ENCODE results near the gene CASP1. TPM values are rescaled to one million over a fixed set of nuclear protein-coding genes. Genes with fewer than 3 reads are reported as not detected.
"Not testable (repeated sequence)": the region's sequence is repeated elsewhere in the genome, so short reads cannot be mapped to it uniquely, and the experiment has no call there.

CASP1 gene
- total RNA-seq, 1 experiment from 2014 or later, result 3.1 TPM

DNA sequence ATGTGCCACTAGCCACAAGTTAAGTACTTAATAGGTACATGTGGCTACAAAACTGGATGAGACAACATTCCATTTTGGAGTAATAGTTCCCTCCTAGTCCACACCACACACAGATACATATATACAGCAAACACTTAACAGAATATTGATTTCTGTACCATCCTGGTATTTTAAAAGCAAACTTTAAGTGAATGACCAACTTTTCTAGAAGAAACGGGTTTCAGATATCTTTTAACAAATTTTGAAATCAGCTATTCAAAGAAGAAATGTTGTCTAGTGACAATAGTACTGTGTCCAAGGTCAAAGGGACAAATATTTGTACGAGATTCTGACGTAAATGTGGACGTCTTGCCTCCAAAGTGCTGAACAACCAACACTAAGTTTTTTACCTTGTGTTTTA, 22.5 kb upstream of the CASP1 start:
- H3K4me3 ChIP-seq, result no peak overlapping the region

GRCh38 chr11:105056446-105056845, 21.5 kb upstream of the CASP1 start:
- Histone ChIP-seq H3K27ac (no peak overlapping the region), H3K36me3 (no peaks in the 10 kb centered on the region), H3K4me1 (replicated peaks) (no peaks in the 10 kb centered on the region), H3K27me3 (replicated peaks) (no peaks in the 10 kb centered on the region), H3K9me3 (replicated peaks) (no peaks in the 10 kb centered on the region), H3K4me3 (no peak overlapping the region)
- DNase-seq (ENCODE audit: low read depth in 1 of 2, low spot score in 2 of 2), result no peak

More for the DNA sequence above, 22.5 kb upstream of the CASP1 start:
- no peaks in the 10 kb centered on the region for H3K9me3 ChIP-seq (replicated peaks)
- no peak overlapping the region for H3K27ac ChIP-seq
- DNase-seq (ENCODE audit: low read depth in 1 of 2, low spot score in 2 of 2), result no peak
- no peaks in the 10 kb centered on the region for H3K27me3 ChIP-seq (replicated peaks)
- no peaks in the 10 kb centered on the region for H3K4me1 ChIP-seq (replicated peaks)
- no peaks in the 10 kb centered on the region for H3K36me3 ChIP-seq

- Histone ChIP-seq H3K4me1 (replicated peaks) (no peaks in the 10 kb centered on the region), H3K27me3 (replicated peaks) (no peaks in the 10 kb centered on the region), H3K4me3 (no peak overlapping the region), H3K9me3 (replicated peaks) (no peaks in the 10 kb centered on the region), H3K27ac (no peak overlapping the region), H3K36me3 (no peaks in the 10 kb centered on the region)
- DNase-seq (ENCODE audit: low read depth in 1 of 2, low spot score in 2 of 2), result no peak
Measured at GRCh38 chr11:105054723-105055493, 20.0 kb upstream of the CASP1 start.

- Histone ChIP-seq H3K36me3 (no peaks in the 10 kb centered on the region), H3K4me1 (replicated peaks) (peaks cover 8% of the 10 kb centered on the region), H3K27ac (no peak overlapping the region), H3K9me3 (replicated peaks) (no peaks in the 10 kb centered on the region), H3K4me3 (no peak overlapping the region), H3K27me3 (replicated peaks) (no peaks in the 10 kb centered on the region)
- DNase-seq (ENCODE audit: low read depth in 1 of 2, low spot score in 2 of 2), result no peak
Measured at GRCh38 chr11:105052487-105052886, 17.5 kb upstream of the CASP1 start.

DNA sequence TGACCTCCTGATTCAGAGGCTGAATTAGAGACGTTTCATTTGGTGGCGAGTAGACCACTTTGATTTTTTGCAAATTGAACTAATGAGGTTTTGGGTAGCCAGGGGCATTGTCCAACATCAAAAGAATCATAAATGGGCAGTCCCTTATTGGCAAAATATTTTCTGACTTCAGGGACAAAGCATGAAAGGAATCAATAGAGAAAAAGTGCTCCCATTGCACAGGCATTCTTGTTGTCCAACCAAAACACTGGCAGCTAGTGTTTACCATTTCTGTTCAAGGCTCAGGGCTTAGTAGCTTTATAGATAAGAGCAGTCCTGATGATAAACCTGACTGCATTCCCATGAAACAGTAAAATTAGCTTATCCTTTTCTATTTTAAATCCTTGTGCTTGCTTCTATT, 16.6 kb upstream of the CASP1 start:
- H3K9me3 ChIP-seq (replicated peaks), result no peaks in the 10 kb centered on the region
- H3K36me3 ChIP-seq, result no peaks in the 10 kb centered on the region
- H3K4me3 ChIP-seq, result no peak overlapping the region

GRCh38 chr11:105049481-105049880, 14.5 kb upstream of the CASP1 start:
- no peaks in the 10 kb centered on the region for H3K36me3 ChIP-seq

More for the DNA sequence above, 16.6 kb upstream of the CASP1 start:
- Histone ChIP-seq H3K4me1 (replicated peaks) (peaks cover 12% of the 10 kb centered on the region), H3K27ac (no peak overlapping the region), H3K27me3 (replicated peaks) (no peaks in the 10 kb centered on the region)
- DNase-seq (ENCODE audit: low read depth in 1 of 2, low spot score in 2 of 2), result no peak

DNA sequence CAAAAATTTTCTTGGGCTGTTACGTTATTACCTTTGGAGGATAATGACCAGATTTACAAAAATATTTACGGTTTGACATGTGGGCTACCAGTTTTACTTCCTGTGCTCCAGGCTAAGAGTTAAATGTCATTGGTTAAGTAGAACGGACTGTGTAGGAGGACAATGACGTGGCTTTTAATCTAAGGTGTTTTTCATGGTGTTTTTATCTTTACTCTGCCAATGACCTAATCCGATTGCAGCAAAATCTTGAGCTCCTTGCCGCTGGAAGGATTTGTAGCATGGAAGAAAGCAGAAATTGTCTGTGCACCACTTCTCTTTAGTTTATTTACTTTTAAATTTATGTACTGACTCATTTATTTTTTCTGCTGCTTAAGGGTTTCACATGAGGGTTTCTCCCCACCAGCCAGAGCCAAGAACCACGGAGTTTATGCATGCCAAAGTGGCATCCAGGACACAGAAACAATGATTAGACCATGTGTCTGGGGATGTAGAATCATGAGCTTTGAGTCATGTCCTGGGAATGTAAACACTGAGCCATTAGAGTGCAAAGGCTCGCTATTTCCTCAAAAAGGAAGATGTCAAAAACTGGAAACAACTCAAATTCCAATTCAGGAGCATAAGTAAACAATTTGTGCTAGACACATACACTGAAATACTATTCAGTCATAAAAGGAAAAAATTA, 12.1 kb upstream of the CASP1 start:
- no peaks in the 10 kb centered on the region for H3K9me3 ChIP-seq (replicated peaks)
- H3K36me3 ChIP-seq, result no peaks in the 10 kb centered on the region
- H3K4me1 ChIP-seq (replicated peaks), result peaks cover 26% of the 10 kb centered on the region
- no peaks in the 10 kb centered on the region for H3K27me3 ChIP-seq (replicated peaks)
- DNase-seq (ENCODE audit: low read depth in 1 of 2, low spot score in 2 of 2), result peak; percentile 84 to 92
- H3K4me3 ChIP-seq, result no peak overlapping the region
- peak overlapping the region; percentile 90 for H3K27ac ChIP-seq

More at GRCh38 chr11:105049481-105049880, 14.5 kb upstream of the CASP1 start:
- Histone ChIP-seq H3K9me3 (replicated peaks) (no peaks in the 10 kb centered on the region), H3K27me3 (replicated peaks) (no peaks in the 10 kb centered on the region), H3K4me3 (no peak overlapping the region), H3K4me1 (replicated peaks) (peaks cover 26% of the 10 kb centered on the region), H3K27ac (no peak overlapping the region)
- DNase-seq (ENCODE audit: low read depth in 1 of 2, low spot score in 2 of 2), result no peak

DNA sequence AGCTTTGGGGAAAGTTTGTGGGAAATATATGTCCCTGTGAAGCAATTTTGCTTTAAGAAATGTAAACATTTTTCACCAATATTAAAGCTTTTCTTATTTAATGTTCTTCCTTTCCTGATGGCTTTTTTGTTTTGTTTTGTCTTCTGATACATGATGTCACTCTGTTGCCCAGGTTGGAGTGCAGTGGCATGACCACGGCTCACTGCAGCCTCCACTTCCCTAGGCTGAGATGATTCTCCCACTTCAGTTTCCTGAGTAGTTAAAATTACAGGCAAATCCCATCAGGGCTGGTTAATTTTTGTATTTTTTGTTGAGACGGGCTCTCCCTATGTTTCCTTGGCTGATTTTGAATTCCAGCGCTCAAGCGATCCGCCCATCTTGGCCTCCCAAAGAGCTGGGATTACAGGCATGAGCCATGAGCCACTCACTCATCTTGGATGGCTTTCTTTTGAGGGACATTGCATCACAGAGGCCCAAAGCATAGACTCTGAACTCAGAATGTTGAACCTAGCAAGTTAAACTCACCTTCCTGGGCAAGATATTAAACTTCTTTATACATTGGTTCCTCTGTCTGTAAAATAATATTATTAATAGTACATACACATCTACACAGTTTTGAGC, 10.8 kb upstream of the CASP1 start:
- H3K4me3 ChIP-seq, result peak overlapping the region; percentile 38
- no peaks in the 10 kb centered on the region for H3K9me3 ChIP-seq (replicated peaks)
- H3K27ac ChIP-seq, result peak overlapping the region; percentile 90
- H3K27me3 ChIP-seq (replicated peaks), result no peaks in the 10 kb centered on the region
- H3K36me3 ChIP-seq, result peaks cover 6% of the 10 kb centered on the region; the same call in 1 of the 2 replicates
- peaks cover 26% of the 10 kb centered on the region for H3K4me1 ChIP-seq (replicated peaks)
- DNase-seq (ENCODE audit: low read depth in 1 of 2, low spot score in 2 of 2), result peak in 1 of 2 experiments; percentile 24

DNA sequence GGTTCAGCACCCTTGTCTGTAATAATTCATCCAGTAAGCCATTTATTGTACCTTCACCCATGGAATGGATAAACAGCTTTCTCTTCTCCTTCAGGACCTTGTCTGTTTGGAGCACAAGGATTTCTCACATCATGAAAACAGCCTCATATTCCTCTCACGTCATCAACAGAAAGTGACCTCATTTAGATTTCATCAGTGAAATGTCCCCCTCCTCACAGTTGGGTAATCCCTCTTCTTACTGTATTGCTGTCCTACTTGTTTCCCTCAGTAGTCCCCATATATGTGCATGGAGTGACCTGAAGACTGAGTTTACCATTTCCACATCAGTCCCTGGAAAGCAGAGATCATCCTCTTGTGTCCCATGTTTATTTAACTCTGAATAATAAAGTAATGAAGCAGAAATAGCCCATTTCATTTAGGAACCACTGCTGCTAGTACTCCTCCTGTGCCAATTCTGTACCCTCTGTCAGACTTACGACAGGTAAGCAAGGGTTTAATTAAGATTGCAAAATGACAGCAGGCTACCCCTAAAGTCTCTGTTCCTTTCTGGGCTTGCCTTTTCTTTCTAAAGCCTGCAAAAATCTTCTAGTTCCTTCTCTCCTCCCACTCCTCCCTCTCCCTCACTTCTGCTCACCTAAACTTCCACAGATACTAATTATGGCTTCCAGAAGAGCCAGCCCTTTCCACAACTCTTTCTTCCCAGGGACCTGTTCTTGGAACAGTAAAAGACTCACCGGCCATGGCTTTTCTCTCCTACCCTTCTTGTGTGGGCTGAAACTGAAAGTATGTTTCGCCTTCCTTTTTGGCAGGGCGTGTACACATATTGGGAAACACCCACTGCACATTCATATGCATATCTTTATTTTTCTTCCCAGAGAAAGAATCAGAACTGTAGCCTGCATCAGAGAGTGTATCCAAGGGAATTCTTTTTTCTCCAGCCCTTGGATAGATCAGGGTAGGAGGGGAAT, 9.9 kb upstream of the CASP1 start, which contains the start of gene CARD16:
Gene CARD16, minus strand, starts transcription at position 779 of the 968 bp plus-strand sequence. Its CDS starts 38 bp downstream, at position 741.
- Histone ChIP-seq H3K27ac (peak within 1 kb of the TSS; percentile 90), H3K4me1 (replicated peaks) (peaks cover 26% of the 10 kb centered on the region), H3K4me3 (peak within 1 kb of the TSS; percentile 38)
- not testable (repeated sequence) for H3K9me3 ChIP-seq (replicated peaks); H3K27me3 ChIP-seq (replicated peaks); H3K36me3 ChIP-seq
- peak; percentile 48 to 66 for DNase-seq (ENCODE audit: low read depth in 1 of 2, low spot score in 2 of 2)

DNA sequence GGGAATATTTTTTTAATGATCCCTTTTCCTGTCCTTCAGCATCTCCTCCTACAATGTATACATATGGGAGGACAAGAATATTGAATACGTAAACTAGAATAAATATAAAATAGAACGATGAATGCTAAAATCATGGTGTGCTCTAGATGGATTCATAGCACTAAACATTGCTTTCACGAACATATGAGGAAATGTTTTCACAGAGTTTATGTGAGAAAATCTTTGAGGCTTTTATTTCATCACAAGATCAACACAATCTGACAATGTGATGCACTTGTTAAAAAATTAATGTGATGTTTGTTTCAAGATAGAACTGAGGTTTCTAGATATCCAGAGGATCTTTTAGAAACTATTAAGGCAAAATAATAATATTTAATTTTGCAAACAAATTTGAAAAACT, 7.2 kb upstream of the CASP1 start:
- H3K9me3 ChIP-seq (replicated peaks), result no peaks in the 10 kb centered on the region
- peaks cover 16% of the 10 kb centered on the region for H3K4me1 ChIP-seq (replicated peaks)
- peaks cover 9% of the 10 kb centered on the region; the same call in 1 of the 2 replicates for H3K36me3 ChIP-seq
- no peaks in the 10 kb centered on the region for H3K27me3 ChIP-seq (replicated peaks)
- no peak overlapping the region for H3K27ac ChIP-seq
- no peak for DNase-seq (ENCODE audit: low read depth in 1 of 2, low spot score in 2 of 2)
- no peak overlapping the region for H3K4me3 ChIP-seq

DNA sequence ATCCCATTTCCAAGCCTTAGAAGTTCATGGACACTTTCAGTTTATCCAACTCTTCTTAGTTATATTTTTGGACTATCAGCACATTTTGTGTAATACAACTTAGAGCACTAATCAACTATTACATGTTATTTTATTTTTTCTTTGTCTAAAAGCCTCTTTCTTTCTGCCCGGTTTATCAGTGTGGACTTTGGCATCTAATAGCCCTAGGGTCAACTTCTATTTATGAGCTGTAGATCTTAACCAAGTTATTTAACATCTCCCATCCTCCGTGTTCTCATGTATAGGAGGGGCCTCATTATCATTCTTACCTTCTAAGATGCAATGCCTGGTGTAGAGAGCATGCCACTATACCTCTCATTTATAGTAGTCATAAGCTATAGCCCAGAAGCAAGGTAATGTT, 5.8 kb upstream of the CASP1 start:
- H3K4me3 ChIP-seq, result no peak overlapping the region
- H3K4me1 ChIP-seq (replicated peaks), result peaks cover 5% of the 10 kb centered on the region
- no peaks in the 10 kb centered on the region for H3K9me3 ChIP-seq (replicated peaks)
- peaks cover 9% of the 10 kb centered on the region; the same call in 1 of the 2 replicates for H3K36me3 ChIP-seq
- no peaks in the 10 kb centered on the region for H3K27me3 ChIP-seq (replicated peaks)
- DNase-seq (ENCODE audit: low read depth in 1 of 2, low spot score in 2 of 2), result no peak
- no peak overlapping the region for H3K27ac ChIP-seq

DNA sequence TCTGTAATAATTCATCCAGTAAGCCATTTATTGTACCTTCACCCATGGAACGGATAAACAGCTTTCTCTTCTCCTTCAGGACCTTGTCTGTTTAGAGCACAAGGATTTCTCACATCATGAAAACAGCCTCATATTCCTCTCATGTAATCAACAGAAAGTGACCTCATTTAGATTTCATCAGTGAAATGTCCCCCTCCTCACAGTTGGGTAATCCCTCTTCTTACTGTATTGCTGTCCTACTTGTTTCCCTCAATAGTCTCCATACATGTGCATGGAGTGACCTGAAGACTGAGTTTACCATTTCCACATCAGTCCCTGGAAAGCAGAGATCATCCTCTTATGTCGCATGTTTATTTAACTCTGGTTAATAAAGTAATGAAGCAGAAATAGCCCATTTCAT, 556 bp downstream of the CASP1 start:
- not testable (repeated sequence) for H3K27ac ChIP-seq; H3K4me3 ChIP-seq; DNase-seq (ENCODE audit: low read depth in 1 of 2, low spot score in 2 of 2)

GRCh38 chr11:105033781-105034180, 1.2 kb downstream of the CASP1 start:
- Histone ChIP-seq H3K27ac (no peak overlapping the region), H3K4me3 (no peak overlapping the region), H3K9me3 (replicated peaks) (no peaks in the 10 kb centered on the region), H3K4me1 (replicated peaks) (no peaks in the 10 kb centered on the region; the same call in 1 of the 2 replicates), H3K27me3 (replicated peaks) (no peaks in the 10 kb centered on the region), H3K36me3 (no peaks in the 10 kb centered on the region)
- no peak for DNase-seq (ENCODE audit: low read depth in 1 of 2, low spot score in 2 of 2)

More for the DNA sequence above, 556 bp downstream of the CASP1 start:
- H3K9me3 ChIP-seq (replicated peaks); H3K36me3 ChIP-seq; H3K27me3 ChIP-seq (replicated peaks); H3K4me1 ChIP-seq (replicated peaks): not testable (repeated sequence)
